ENCODE measurements around the gene GTPBP6.

GRCh38 chrX:318068-318738 lies 393 bp downstream of the GTPBP6 start:
- TF ChIP-seq POLR2A (IDR thresholded peaks at IDR 0.05) (peak; percentile 62), CTCF (IDR thresholded peaks at IDR 0.05) (no peak)

Data from right lobe of liver (tissue), 4 donors.